ENCODE measurements around the gene FOXA3. TPM values are rescaled to one million over a fixed set of nuclear protein-coding genes. Genes with fewer than 3 reads are reported as not detected.

Gene FOXA3
- total and polyA plus RNA-seq, 2 experiments from 2014 or later: 11.1 to 17.5 TPM

DNA sequence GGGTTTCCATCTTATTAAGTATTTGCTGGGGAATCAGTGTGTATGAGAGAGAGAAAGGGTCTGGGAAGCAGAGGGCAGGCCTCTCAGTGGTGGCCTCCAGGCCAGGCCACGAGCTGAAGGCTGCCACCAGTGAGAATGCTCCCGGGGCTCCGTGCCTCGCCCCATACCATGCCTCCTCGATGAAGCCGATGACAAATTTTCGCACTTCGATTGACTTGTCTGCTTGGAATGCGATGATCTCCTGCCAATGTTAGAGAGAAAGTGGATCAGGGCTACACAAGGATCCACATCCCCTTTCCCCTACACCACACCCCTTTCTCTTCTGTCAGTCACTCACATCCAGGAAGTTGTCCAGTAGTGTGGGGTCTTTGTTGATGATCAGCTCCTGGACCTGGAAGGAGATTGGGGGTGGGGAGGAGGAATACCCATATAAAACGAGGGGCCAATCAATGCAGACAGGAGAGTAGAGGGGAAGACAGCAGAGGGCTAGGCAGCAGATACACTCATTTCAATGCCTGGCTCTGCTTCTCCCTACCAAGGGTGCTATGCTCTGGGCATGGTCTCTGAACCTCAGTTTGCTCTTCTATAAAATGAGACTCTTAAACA is 11.9 kb upstream of the FOXA3 start:
- no peak overlapping the region; the same call in 1 of the 2 replicates for H3K27ac Mint-ChIP-seq

More for the DNA sequence above, 11.9 kb upstream of the FOXA3 start:
- H2AFZ ChIP-seq: no peak overlapping the region
- peaks cover 69% of the 10 kb centered on the region for H3K36me3 Mint-ChIP-seq (ENCODE audit: low read depth)
- H3K4me3 ChIP-seq: no peak overlapping the region
- peaks cover 23% of the 10 kb centered on the region for H3K79me2 ChIP-seq (replicated peaks; ENCODE audit: insufficient read depth)
- peaks cover 50% of the 10 kb centered on the region for H3K36me3 ChIP-seq (ENCODE audit: insufficient read depth)
- H4K20me1 ChIP-seq (replicated peaks; ENCODE audit: insufficient read depth): peaks cover 37% of the 10 kb centered on the region
- no peaks in the 10 kb centered on the region for H3K4me1 ChIP-seq (ENCODE audit: insufficient read depth)
- peaks cover 20% of the 10 kb centered on the region for H3F3A ChIP-seq (replicated peaks; ENCODE audit: low read depth)
- DNase-seq (ENCODE audit: low spot score) (no peak), ATAC-seq (no peak)
- H3K27ac ChIP-seq (ENCODE audit: low read depth): no peak overlapping the region
- no peaks in the 10 kb centered on the region for H3K9me2 ChIP-seq (ENCODE audit: insufficient read depth)
- no peak overlapping the region for H3K4me3 Mint-ChIP-seq
- no peak overlapping the region for H3K4me2 ChIP-seq
- TF ChIP-seq ZNF114 (CRISPR knock-in tag; IDR thresholded peaks at IDR 0.05): no peak
- TF ChIP-seq, protein P1, sequence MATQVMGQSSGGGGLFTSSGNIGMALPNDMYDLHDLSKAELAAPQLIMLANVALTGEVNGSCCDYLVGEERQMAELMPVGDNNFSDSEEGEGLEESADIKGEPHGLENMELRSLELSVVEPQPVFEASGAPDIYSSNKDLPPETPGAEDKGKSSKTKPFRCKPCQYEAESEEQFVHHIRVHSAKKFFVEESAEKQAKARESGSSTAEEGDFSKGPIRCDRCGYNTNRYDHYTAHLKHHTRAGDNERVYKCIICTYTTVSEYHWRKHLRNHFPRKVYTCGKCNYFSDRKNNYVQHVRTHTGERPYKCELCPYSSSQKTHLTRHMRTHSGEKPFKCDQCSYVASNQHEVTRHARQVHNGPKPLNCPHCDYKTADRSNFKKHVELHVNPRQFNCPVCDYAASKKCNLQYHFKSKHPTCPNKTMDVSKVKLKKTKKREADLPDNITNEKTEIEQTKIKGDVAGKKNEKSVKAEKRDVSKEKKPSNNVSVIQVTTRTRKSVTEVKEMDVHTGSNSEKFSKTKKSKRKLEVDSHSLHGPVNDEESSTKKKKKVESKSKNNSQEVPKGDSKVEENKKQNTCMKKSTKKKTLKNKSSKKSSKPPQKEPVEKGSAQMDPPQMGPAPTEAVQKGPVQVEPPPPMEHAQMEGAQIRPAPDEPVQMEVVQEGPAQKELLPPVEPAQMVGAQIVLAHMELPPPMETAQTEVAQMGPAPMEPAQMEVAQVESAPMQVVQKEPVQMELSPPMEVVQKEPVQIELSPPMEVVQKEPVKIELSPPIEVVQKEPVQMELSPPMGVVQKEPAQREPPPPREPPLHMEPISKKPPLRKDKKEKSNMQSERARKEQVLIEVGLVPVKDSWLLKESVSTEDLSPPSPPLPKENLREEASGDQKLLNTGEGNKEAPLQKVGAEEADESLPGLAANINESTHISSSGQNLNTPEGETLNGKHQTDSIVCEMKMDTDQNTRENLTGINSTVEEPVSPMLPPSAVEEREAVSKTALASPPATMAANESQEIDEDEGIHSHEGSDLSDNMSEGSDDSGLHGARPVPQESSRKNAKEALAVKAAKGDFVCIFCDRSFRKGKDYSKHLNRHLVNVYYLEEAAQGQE (IDR thresholded peaks at IDR 0.05; ENCODE audit: unreplicated experiment): no peak
- no peak for TF ChIP-seq CREB1 (CRISPR knock-in tag; IDR thresholded peaks at IDR 0.05; ENCODE audit: low read depth)
- TF ChIP-seq, protein P2, sequence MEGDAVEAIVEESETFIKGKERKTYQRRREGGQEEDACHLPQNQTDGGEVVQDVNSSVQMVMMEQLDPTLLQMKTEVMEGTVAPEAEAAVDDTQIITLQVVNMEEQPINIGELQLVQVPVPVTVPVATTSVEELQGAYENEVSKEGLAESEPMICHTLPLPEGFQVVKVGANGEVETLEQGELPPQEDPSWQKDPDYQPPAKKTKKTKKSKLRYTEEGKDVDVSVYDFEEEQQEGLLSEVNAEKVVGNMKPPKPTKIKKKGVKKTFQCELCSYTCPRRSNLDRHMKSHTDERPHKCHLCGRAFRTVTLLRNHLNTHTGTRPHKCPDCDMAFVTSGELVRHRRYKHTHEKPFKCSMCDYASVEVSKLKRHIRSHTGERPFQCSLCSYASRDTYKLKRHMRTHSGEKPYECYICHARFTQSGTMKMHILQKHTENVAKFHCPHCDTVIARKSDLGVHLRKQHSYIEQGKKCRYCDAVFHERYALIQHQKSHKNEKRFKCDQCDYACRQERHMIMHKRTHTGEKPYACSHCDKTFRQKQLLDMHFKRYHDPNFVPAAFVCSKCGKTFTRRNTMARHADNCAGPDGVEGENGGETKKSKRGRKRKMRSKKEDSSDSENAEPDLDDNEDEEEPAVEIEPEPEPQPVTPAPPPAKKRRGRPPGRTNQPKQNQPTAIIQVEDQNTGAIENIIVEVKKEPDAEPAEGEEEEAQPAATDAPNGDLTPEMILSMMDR (conservative IDR thresholded peaks at IDR 0.05; ENCODE audit: low read depth in 2 of 2): no peak
- no peak for TF ChIP-seq EZH2 (IDR thresholded peaks at IDR 0.05; ENCODE audit: low read depth, unreplicated experiment)
- TF ChIP-seq JUNB (IDR thresholded peaks at IDR 0.05; ENCODE audit: unreplicated experiment): no peak
- no peak for TF ChIP-seq EZH2phosphoT487 (IDR thresholded peaks at IDR 0.05; ENCODE audit: unreplicated experiment)
- TF ChIP-seq, protein P3, sequence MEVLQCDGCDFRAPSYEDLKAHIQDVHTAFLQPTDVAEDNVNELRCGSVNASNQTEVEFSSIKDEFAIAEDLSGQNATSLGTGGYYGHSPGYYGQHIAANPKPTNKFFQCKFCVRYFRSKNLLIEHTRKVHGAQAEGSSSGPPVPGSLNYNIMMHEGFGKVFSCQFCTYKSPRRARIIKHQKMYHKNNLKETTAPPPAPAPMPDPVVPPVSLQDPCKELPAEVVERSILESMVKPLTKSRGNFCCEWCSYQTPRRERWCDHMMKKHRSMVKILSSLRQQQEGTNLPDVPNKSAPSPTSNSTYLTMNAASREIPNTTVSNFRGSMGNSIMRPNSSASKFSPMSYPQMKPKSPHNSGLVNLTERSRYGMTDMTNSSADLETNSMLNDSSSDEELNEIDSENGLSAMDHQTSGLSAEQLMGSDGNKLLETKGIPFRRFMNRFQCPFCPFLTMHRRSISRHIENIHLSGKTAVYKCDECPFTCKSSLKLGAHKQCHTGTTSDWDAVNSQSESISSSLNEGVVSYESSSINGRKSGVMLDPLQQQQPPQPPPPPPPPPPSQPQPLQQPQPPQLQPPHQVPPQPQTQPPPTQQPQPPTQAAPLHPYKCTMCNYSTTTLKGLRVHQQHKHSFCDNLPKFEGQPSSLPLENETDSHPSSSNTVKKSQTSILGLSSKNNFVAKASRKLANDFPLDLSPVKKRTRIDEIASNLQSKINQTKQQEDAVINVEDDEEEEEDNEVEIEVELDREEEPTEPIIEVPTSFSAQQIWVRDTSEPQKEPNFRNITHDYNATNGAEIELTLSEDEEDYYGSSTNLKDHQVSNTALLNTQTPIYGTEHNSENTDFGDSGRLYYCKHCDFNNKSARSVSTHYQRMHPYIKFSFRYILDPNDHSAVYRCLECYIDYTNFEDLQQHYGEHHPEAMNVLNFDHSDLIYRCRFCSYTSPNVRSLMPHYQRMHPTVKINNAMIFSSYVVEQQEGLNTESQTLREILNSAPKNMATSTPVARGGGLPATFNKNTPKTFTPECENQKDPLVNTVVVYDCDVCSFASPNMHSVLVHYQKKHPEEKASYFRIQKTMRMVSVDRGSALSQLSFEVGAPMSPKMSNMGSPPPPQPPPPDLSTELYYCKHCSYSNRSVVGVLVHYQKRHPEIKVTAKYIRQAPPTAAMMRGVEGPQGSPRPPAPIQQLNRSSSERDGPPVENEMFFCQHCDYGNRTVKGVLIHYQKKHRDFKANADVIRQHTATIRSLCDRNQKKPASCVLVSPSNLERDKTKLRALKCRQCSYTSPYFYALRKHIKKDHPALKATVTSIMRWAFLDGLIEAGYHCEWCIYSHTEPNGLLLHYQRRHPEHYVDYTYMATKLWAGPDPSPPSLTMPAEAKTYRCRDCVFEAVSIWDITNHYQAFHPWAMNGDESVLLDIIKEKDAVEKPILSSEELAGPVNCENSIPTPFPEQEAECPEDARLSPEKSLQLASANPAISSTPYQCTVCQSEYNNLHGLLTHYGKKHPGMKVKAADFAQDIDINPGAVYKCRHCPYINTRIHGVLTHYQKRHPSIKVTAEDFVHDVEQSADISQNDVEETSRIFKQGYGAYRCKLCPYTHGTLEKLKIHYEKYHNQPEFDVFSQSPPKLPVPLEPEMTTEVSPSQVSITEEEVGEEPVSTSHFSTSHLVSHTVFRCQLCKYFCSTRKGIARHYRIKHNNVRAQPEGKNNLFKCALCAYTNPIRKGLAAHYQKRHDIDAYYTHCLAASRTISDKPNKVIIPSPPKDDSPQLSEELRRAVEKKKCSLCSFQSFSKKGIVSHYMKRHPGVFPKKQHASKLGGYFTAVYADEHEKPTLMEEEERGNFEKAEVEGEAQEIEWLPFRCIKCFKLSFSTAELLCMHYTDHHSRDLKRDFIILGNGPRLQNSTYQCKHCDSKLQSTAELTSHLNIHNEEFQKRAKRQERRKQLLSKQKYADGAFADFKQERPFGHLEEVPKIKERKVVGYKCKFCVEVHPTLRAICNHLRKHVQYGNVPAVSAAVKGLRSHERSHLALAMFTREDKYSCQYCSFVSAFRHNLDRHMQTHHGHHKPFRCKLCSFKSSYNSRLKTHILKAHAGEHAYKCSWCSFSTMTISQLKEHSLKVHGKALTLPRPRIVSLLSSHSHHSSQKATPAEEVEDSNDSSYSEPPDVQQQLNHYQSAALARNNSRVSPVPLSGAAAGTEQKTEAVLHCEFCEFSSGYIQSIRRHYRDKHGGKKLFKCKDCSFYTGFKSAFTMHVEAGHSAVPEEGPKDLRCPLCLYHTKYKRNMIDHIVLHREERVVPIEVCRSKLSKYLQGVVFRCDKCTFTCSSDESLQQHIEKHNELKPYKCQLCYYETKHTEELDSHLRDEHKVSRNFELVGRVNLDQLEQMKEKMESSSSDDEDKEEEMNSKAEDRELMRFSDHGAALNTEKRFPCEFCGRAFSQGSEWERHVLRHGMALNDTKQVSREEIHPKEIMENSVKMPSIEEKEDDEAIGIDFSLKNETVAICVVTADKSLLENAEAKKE (CRISPR knock-in tag; IDR thresholded peaks at IDR 0.05): no peak
- TF ChIP-seq, protein P4, sequence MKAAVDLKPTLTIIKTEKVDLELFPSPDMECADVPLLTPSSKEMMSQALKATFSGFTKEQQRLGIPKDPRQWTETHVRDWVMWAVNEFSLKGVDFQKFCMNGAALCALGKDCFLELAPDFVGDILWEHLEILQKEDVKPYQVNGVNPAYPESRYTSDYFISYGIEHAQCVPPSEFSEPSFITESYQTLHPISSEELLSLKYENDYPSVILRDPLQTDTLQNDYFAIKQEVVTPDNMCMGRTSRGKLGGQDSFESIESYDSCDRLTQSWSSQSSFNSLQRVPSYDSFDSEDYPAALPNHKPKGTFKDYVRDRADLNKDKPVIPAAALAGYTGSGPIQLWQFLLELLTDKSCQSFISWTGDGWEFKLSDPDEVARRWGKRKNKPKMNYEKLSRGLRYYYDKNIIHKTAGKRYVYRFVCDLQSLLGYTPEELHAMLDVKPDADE (IDR thresholded peaks at IDR 0.05): no peak
- TF ChIP-seq STAT1 (IDR thresholded peaks at IDR 0.05; ENCODE audit: unreplicated experiment): no peak
- no peak for TF ChIP-seq ZNF331 (CRISPR knock-in tag; IDR thresholded peaks at IDR 0.05; ENCODE audit: low read depth)
- TF ChIP-seq NANOG (IDR thresholded peaks at IDR 0.05; ENCODE audit: borderline replicate concordance): no peak
- peaks cover 13% of the 10 kb centered on the region for H3K27me3 Mint-ChIP-seq (ENCODE audit: insufficient read depth, low read depth, poor library complexity)
- H3K9me3 Mint-ChIP-seq: no peaks in the 10 kb centered on the region
- H3K27me3 ChIP-seq (ENCODE audit: insufficient read depth): no peaks in the 10 kb centered on the region
- H3K4me1 Mint-ChIP-seq: no peaks in the 10 kb centered on the region
